ENCODE results near the gene PIGC.

Gene PIGC

DNA sequence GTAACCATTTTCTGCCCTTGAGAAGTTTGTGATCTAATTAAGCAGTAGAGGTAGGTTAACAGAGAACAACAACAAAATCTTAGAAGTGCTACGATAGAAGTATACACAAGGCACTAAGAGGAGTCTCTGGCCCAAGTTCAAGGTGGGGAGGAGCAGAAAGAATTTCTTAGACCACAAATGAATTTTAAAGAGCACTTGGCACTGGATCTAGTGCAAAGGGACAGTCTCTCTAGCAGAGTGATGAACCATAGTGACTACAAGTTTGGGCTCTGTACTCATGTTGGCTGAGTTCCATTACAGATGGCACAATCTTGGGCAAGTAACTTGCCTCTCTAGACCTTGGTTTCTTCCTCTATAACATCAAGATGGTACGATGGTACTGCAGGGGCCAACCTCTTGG, 33.3 kb upstream of the PIGC start:
- TF ChIP-seq CTCF (IDR thresholded peaks at IDR 0.05; ENCODE audit: low read depth, low read length, missing control alignments), result no peak
- no peak overlapping the region for H3K4me3 ChIP-seq (ENCODE audit: low read depth, low read length)
- DNase-seq (ENCODE audit: low read depth), result no peak

DNA sequence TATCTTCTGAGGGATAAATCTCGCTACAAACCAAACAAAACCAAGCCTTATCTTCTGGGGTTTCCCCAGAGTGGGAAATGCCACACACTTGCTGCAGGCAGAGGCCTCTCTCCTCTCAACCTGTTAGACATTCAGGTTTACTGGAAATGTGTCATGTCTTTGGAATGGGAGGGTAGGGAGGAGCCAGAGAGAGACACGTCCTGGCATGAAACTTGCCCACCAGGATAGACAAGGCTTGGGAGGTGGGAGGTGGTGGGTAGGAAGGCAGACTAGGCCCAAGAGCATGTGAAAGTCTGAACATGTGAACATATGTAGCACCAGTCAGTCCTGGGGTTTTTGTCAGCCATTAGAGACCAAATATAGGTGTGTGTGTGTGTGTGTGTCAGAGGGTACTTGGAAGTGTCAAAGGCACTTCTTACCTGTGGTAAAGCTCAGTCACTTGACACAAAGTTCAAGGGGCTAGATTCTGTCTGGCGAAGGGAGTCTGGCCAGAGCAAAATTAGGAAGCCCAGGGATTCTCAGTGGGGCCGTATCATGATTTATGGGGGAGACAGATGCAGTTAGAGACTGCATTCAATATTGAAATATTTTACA, 32.4 kb upstream of the PIGC start:
- H3K4me3 ChIP-seq (ENCODE audit: low read depth, low read length), result no peak overlapping the region
- DNase-seq (ENCODE audit: low read depth), result no peak
- TF ChIP-seq CTCF (IDR thresholded peaks at IDR 0.05; ENCODE audit: low read depth, low read length, missing control alignments), result no peak

DNA sequence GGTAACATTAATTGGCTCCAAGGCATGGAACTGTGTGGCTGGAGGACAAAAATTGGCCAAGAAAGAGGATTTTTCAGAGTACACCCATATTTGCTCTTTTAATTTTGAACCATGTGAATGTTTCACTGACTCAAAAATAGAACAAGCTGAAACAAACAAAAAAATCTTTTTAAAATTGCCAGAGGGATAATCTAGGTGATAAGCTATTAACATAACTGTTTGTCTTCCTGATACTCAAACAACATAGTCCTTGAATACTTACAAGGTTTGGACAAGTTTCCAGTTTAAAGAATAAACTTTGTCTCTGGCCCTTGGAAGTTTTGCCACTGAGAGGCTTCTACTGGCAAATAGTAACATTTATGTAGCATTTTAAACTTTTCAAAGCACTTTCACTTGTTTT, 30.0 kb upstream of the PIGC start:
- DNase-seq (ENCODE audit: low read depth), result no peak
- no peak overlapping the region for H3K4me3 ChIP-seq (ENCODE audit: low read depth, low read length)
- no peak for TF ChIP-seq CTCF (IDR thresholded peaks at IDR 0.05; ENCODE audit: low read depth, low read length, missing control alignments)

DNA sequence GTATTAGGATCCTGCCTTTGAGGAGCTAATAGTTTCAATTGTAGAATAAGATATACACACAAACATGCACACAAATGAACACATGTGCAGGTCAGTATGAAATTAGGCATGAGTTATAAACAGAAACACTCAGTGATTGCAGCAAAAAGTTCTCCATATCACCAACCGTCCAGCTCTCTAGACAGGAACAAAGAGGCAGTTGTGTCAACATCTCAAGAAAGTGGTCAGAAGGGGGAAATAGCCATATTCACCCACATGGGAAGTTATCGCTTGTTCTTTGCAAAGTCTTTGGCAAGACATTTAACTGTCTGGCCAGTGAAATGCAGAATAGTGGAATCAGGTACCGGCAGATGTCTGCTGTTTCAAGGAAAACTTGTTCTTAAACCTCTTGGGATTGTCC, 29.4 kb upstream of the PIGC start:
- no peak overlapping the region for H3K4me3 ChIP-seq (ENCODE audit: low read depth, low read length)
- no peak for DNase-seq (ENCODE audit: low read depth)
- TF ChIP-seq CTCF (IDR thresholded peaks at IDR 0.05; ENCODE audit: low read depth, low read length, missing control alignments), result no peak

DNA sequence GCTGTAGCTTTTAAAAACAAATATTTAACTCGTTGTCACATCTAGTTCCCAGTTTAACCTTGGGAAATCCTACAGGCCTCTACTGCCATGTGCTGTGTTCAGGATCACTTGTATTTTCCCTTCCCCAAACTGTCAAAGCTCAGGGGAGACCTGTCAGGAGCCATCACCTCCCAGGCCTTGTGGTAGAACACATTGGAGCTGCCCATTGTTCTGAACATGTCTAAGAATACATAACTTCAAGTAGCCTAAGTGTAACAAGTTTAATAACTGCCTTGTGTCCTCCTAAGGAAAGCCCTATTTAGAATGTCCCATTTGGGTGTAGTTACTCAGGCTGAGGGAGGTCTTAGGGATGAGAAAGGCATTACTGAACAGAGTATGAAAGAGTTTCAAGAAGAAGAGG, 28.6 kb upstream of the PIGC start:
- no peak for TF ChIP-seq CTCF (IDR thresholded peaks at IDR 0.05; ENCODE audit: low read depth, low read length, missing control alignments)
- no peak for DNase-seq (ENCODE audit: low read depth)

GRCh38 chr1:172471666-172472065, 27.8 kb upstream of the PIGC start:
- no peak for DNase-seq (ENCODE audit: low read depth)
- H3K4me3 ChIP-seq (ENCODE audit: low read depth, low read length), result no peak overlapping the region
- TF ChIP-seq CTCF (IDR thresholded peaks at IDR 0.05; ENCODE audit: low read depth, low read length, missing control alignments), result no peak

More for the DNA sequence above, 28.6 kb upstream of the PIGC start:
- no peak overlapping the region for H3K4me3 ChIP-seq (ENCODE audit: low read depth, low read length)

DNA sequence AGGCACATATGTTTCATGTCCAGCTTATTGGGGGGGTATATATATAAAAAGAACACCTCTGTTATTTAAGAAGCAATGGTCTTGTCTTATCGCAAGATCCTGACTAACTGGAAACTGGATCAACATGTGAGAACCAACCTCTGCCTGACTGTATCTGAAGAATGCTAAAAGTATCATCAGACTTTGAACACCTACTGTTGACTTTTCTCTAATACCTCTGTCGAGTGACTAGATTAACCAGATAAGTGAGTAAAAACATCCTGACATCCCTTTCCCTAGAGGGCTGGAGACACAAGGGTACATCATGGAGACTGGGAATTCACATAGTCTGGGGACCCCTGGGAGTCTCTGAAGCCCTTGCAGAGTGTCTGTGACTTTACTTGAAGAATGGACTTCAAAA, 26.3 kb upstream of the PIGC start:
- DNase-seq (ENCODE audit: low read depth), result no peak
- TF ChIP-seq CTCF (IDR thresholded peaks at IDR 0.05; ENCODE audit: low read depth, low read length, missing control alignments), result no peak
- H3K4me3 ChIP-seq (ENCODE audit: low read depth, low read length), result no peak overlapping the region

Data from GM12864 (cell line).